ENCODE results near the gene MERTK.

Gene MERTK

GRCh38 chr2:111919794-111920608 lies 21.6 kb downstream of the MERTK start:
- in situ Hi-C loops (cut with HindIII; ENCODE audit: low sequenced_read_pairs), result no loop called here
- no peak for TF ChIP-seq CTCF (IDR thresholded peaks at IDR 0.05; ENCODE audit: low read depth, low read length)
- DNase-seq (ENCODE audit: low read depth, low spot score), result peak; percentile 41
- no peak overlapping the region for H3K4me3 ChIP-seq (ENCODE audit: low read depth, low read length)

- DNase-seq (ENCODE audit: low read depth, low spot score), result peak; percentile 6
- in situ Hi-C loops (cut with HindIII; ENCODE audit: low sequenced_read_pairs), result no loop called here
- no peak overlapping the region for H3K4me3 ChIP-seq (ENCODE audit: low read depth, low read length)
- no peak for TF ChIP-seq CTCF (IDR thresholded peaks at IDR 0.05; ENCODE audit: low read depth, low read length)
Observed at GRCh38 chr2:111923276-111923804, 24.9 kb downstream of the MERTK start.

GRCh38 chr2:111924617-111925107 lies 26.3 kb downstream of the MERTK start:
- no peak overlapping the region for H3K4me3 ChIP-seq (ENCODE audit: low read depth, low read length)
- no peak for TF ChIP-seq CTCF (IDR thresholded peaks at IDR 0.05; ENCODE audit: low read depth, low read length)
- no peak for DNase-seq (ENCODE audit: low read depth, low spot score)
- in situ Hi-C loops (cut with HindIII; ENCODE audit: low sequenced_read_pairs), result no loop called here

GRCh38 chr2:111927723-111928122 lies 29.3 kb downstream of the MERTK start:
- no peak for TF ChIP-seq CTCF (IDR thresholded peaks at IDR 0.05; ENCODE audit: low read depth, low read length)
- H3K4me3 ChIP-seq (ENCODE audit: low read depth, low read length), result no peak overlapping the region
- no peak for DNase-seq (ENCODE audit: low read depth, low spot score)
- in situ Hi-C loops (cut with HindIII; ENCODE audit: low sequenced_read_pairs), result no loop called here

GRCh38 chr2:111930409-111930808 lies 32.0 kb downstream of the MERTK start:
- no peak overlapping the region for H3K4me3 ChIP-seq (ENCODE audit: low read depth, low read length)
- DNase-seq (ENCODE audit: low read depth, low spot score), result no peak
- in situ Hi-C loops (cut with HindIII; ENCODE audit: low sequenced_read_pairs), result no loop called here
- TF ChIP-seq CTCF (IDR thresholded peaks at IDR 0.05; ENCODE audit: low read depth, low read length), result no peak

GRCh38 chr2:111930875-111931274 lies 32.5 kb downstream of the MERTK start:
- in situ Hi-C loops (cut with HindIII; ENCODE audit: low sequenced_read_pairs), result no loop called here

More at GRCh38 chr2:111930875-111931274, 32.5 kb downstream of the MERTK start:
- no peak overlapping the region for H3K4me3 ChIP-seq (ENCODE audit: low read depth, low read length)
- peak; percentile 75 for DNase-seq (ENCODE audit: low read depth, low spot score)
- no peak for TF ChIP-seq CTCF (IDR thresholded peaks at IDR 0.05; ENCODE audit: low read depth, low read length)

All from astrocyte of the spinal cord (primary cell).